ENCODE results near the gene TMEM123. TPM values are rescaled to one million over a fixed set of nuclear protein-coding genes. Genes with fewer than 3 reads are reported as not detected.
A peak's percentile ranks its signal among the peaks of the same experiment; 100 is the strongest.

The TMEM123 gene
- total and polyA plus RNA-seq, 2 of the 8 experiments (the other 6 are each of a cell fraction or from before 2014, with no cell fraction given) = 75.5 to 80.1 TPM

DNA sequence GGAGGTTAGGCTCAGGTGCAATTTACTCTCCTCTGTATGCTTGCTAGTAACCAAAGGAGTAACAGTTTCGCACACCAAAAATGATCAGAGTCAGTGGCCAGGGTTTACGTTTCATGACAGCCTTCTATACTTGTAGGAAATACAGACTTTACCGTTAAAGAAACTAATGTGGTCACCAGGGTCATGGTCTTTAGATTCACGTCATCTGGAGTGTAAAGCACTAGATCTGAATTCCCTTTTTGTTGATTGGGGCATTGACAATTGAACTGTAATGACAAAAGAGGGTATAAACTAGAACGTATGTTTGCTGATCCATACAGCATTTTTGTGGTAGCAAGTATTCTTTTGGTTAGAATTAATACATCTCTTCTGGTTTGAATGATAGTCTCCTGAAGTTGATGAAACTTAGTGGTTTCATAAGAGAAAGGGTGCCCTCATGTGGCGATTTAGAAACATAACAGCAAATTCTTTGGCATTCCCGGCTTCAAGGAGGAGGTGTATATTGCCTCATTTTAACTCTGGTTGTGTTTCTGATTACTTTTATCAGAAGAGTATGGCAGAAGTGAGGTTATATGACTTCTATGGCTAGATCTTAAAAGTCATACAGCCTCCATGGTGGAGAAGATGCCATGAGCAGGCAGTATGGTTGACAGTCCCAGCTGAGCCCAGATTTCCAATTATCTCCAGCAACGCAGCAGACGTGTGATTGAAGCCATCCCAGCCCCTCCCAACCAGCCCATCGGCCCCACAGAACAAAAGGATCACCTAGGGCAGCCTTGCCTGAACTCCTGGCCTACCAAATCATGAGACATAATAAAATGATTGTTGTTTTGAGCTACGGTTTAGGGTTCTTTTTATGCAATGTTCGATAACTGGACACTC lies 42.8 kb upstream of the TMEM123 start (continued):
- TF ChIP-seq, protein P1, sequence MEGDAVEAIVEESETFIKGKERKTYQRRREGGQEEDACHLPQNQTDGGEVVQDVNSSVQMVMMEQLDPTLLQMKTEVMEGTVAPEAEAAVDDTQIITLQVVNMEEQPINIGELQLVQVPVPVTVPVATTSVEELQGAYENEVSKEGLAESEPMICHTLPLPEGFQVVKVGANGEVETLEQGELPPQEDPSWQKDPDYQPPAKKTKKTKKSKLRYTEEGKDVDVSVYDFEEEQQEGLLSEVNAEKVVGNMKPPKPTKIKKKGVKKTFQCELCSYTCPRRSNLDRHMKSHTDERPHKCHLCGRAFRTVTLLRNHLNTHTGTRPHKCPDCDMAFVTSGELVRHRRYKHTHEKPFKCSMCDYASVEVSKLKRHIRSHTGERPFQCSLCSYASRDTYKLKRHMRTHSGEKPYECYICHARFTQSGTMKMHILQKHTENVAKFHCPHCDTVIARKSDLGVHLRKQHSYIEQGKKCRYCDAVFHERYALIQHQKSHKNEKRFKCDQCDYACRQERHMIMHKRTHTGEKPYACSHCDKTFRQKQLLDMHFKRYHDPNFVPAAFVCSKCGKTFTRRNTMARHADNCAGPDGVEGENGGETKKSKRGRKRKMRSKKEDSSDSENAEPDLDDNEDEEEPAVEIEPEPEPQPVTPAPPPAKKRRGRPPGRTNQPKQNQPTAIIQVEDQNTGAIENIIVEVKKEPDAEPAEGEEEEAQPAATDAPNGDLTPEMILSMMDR (IDR thresholded peaks at IDR 0.05; ENCODE audit: control extremely low read depth in 1 of 3, insufficient read depth in 1 of 3, low read depth in 1 of 3, low read length in 3 of 3) = peak in 2 of 3 experiments; percentile 60 to 68; a peak in 2 of 4 replicates
- TF ChIP-seq ASH2L (IDR thresholded peaks at IDR 0.05; ENCODE audit: low read length) = no peak
